Activated CD8-positive, alpha-beta memory T cell treated with anti-CD3 and anti-CD28 coated beads for 48 hours (primary cell): Measurements from ENCODE around the gene TMEFF1.
"Not testable (repeated sequence)": the region's sequence is repeated elsewhere in the genome, so short reads cannot be mapped to it uniquely, and the experiment has no call there.

Source experiments
- DNase-seq, 3 experiments: peaks; one replicate each; pipeline ENCODE4 v3.0.0-alpha.2; 2020; ENCODE audit warnings: low read depth in 2 of 3, low spot score in 2 of 3

Gene TMEFF1, protein sequence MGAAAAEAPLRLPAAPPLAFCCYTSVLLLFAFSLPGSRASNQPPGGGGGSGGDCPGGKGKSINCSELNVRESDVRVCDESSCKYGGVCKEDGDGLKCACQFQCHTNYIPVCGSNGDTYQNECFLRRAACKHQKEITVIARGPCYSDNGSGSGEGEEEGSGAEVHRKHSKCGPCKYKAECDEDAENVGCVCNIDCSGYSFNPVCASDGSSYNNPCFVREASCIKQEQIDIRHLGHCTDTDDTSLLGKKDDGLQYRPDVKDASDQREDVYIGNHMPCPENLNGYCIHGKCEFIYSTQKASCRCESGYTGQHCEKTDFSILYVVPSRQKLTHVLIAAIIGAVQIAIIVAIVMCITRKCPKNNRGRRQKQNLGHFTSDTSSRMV

DNA sequence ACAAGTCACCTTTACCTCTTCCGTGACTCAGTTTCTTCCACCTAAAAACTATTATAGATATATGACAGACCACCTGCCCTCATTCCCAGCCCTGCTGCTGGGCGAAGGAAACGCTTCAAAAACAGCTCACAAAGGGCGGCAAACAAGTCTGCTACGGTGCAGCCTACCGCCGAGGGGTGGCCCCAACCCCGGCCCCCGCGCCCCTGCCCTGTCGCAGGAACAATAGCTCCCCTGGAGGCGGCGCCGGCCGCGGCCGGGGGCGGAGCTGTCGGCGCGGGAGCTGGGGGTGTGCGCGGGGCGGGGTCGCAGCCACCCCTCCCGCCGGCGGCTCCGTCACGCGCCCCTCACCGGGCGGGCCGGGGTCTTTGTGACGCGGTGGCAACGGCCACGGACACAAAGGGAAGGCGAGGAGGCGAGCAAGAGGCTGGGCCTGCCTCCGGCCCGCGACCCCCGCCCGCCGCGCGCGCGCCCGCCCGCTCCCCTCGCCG lies at the start of gene TMEFF1:
Gene TMEFF1, plus strand, starts transcription at position 362 of the 488 bp plus-strand sequence. CDS start 396 bp downstream, outside the sequence.
- peak in 2 of 3 experiments; percentile 10 to 23 for DNase-seq

DNA sequence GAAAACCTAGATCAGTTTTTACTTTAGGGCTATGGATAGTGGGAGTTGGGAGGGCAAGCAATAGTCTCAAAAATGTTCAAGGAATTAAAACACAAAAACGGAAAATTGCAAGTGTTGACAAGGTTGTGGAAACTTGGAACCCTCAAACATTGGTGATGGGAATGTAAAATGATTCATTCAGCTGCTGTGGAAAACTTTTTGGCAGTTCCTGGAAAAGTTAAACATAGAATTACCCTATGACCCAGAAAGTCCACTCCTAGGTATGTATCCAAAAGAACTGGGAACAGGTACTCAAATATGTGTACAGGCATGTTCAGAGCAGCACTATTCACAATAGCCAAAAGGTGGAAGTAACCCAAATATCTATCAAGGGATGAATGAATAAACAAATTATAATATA lies 47.2 kb upstream of the TMEFF1 start:
- no peak for DNase-seq

DNA sequence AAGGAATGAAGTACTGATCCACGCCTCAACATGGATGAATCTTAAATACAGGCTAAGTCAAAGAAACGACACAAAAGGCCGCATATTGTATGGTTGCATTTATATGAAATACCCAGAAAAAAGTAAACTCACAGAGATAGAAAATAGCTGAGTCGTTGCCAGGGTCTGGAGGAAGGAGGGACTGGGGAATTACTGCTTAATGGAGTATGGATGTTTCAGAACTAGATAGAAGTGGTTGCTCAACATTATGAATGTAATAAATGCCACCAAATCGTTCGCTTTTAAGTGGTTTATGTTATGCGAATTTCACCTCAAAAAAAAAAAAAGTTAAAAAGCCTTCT lies 46.8 kb upstream of the TMEFF1 start:
- no peak for DNase-seq

DNA sequence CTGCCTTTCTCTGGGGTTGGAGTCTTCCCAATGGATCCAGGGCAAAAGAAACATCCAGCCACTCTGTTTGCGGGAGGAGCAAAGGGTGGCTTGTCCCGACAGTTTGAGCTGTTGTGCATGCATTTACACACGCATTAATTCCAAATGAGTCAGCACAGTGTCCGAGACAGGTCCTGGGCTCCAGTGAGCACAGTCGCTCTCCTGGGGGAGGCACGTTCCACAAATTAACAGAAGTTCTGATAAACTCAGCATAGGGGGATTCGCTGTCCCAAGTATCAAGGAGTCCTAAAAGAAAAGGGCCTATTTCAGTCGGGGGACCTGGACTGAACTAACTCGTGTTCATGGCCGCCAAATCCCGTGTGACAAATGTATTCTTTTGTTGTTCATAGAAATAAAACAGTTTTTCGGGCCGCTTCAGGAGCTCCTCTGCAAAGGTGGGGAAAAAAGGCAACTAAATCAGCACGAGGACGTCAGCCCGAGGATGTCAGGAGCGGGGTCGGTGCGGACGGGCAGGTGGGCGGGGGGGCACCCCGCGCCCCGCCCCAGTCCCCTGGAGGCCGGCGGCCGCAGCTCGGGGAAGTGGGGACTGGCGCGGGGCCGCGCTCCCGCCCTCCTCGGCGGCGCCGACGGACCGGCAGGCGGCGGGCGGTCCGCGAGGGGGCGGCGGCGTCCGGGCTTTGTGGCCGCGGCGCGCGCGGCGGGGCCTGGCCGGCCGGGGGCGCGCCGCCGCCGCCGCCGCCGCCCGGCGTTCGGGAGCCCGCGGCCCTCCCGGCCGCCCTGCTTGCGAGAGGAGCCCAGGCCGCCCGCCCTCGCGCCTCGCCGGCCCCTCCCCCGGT lies 46.2 kb upstream of the TMEFF1 start, which contains the start of gene MSANTD3:
Gene MSANTD3, plus strand, starts transcription at position 614 of the 836 bp plus-strand sequence. CDS start 14,796 bp downstream, outside the sequence.
- DNase-seq = peak; percentile 24 to 40 (median 28)

DNA sequence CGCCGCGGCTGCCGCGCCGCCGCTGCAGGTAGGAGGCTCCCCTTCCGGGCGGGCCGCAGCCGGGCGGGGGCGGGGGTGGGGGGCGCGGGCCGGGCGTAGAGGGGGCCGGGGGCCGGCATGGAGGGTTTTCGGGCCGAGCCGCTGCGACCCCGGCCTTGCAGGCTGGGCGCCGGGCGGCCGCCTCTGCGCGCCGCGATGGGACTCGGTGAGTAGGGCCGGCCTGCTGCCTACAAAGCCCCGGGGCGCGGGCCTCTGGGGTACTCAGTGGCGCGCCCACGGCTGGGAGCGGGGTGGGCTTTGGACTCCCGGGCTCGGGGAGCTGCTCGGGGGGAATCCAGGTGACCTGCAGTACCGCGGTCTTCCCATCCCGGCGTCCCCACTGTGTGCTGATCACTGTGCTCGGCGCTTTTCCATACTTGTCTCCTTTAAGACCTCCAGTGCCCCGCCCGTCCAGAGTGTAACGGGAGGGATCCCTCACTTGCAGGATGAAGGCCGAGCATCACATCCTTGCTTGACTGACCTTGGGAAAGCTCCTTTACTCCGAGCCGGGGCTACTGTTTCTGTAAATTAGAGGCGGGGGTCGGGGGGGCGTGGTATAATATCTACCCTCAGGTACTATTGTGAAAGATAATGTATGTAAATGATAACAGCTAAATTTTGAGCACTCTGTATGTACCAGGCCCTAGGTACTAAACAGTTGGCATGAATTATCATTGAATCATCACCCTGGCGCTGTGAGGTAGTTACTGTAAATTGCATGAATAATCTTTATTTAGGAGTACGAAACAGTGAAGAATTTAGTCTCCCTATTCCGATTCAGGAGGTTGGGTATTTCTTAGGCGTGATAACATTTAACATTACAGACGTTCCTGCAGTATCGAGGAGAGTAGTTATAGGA lies 45.3 kb upstream of the TMEFF1 start:
- DNase-seq = peak in 2 of 3 experiments; percentile 3 to 21

DNA sequence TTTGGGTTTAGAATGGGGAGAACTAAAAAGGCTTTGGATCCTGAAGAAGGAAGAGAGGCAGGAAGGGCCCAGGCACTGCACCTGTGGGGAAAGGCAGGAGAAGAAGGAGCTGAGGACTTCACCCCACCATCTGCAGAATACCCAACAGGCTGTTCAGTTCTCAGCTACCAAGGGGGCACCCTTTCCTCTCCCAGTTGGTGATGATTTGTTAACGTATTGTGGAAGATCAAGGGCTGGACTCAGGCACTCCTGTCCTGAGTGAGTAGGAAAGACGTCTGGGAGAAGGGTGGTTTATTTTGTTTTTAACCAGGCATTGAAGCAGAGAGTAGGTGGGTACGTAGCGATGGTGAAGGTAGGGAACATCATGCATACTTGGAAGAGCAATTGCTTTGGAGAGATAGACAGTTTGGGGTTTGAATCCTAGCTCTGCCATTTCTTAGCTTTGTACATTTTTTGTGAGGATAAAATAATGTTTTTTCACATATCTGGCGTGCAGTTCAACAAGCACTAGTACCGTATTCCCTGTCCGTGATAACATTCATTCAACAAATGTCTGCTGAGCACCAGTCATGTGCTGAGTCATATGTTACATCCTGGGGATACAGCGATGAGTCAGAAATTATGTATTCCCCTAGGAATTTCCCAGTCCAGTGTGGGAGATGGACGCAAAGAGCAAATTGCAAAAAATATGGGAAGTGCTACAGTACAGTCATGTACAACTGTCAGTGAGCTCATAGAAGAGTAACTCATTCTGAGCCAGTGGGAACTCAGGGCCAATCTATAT lies 43.9 kb upstream of the TMEFF1 start:
- DNase-seq = no peak

DNA sequence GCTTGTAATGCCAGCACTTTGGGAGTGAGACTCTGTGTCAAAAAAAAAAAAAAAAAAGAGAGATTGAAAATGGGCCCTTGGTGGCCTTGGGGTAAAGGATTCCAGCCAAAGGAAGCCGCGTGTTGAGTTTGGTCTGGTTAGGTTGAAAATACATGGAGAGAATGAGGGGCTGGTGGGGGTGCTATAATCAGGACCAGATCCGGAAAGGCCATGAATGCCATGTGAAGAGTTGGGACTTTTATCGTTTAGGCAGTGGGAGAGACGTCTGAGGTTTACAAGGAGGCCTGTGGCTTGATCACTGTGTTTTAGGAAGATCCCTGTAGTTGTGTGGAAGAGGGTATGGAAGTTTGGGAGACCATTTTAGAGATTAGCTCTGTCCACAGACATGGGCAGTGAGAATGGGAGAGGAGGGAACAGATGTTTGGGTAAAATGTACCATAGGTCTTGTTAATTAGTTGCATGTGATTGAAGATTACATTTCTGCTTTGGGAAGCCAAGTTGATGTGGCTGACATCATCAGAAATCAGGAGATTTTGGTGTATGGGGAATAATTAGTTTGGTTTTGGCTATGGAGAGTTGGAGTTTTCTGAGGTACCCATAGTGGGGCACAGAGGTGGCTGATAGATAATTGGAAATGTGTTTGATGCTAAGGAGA lies 42.5 kb upstream of the TMEFF1 start:
- DNase-seq = no peak

DNA sequence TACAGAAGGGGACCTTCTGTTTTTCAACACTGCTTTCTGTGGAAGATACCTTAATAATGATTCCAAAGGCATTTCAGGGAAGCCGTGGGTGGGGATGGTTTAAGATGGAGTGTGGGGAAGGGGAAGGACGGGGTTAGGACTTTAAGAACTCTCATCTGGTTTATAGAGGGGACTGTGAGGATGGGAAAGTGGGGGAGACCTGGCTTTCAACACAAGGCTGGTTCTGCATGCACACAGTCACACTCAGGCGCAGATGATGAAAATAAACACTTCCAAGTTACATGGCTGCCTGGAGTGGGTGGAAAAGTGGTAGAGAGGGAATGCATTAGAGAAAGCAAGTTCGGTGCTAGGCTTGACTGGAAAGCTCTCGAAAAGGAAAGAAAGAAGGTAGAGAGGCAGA lies 41.1 kb upstream of the TMEFF1 start:
- DNase-seq = no peak

DNA sequence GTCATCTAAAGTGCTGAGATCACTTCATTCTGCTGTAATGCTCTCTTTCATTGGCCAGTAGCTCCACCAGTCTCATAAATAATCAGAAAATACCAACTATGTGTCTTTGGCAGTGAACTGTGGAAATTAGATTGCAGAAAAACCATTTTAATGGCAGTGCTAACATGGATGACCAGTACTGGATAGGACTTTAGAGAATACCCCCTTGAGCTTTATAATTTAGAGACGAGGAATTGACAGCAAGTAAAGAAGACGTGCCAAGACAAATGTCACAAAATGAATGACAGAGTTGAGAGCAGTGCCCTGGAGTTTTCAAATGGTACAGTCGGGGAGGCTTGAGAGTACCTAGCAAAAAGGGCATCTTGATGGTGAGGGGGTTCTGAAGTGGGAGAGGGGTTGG lies 40.2 kb upstream of the TMEFF1 start:
- no peak for DNase-seq

DNA sequence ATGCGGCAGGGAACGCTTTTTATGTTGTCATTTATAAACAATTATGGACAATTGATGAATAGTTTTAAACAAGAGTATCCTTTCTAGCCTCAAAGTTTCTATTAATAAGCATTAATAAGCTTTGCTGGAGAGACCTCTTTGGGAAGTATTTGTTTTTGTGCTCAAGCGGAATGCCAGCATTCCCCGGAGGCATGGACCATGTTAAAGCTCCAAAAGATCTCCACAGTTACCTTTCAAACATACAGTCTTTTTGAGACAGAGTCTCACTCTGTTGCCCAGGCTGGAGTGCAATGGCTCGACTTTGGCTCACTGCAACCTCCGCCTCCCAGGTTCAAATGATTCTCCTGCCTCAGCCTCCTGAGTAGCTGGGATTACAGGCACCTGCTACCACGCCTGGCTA lies 36.4 kb upstream of the TMEFF1 start:
- DNase-seq = no peak

DNA sequence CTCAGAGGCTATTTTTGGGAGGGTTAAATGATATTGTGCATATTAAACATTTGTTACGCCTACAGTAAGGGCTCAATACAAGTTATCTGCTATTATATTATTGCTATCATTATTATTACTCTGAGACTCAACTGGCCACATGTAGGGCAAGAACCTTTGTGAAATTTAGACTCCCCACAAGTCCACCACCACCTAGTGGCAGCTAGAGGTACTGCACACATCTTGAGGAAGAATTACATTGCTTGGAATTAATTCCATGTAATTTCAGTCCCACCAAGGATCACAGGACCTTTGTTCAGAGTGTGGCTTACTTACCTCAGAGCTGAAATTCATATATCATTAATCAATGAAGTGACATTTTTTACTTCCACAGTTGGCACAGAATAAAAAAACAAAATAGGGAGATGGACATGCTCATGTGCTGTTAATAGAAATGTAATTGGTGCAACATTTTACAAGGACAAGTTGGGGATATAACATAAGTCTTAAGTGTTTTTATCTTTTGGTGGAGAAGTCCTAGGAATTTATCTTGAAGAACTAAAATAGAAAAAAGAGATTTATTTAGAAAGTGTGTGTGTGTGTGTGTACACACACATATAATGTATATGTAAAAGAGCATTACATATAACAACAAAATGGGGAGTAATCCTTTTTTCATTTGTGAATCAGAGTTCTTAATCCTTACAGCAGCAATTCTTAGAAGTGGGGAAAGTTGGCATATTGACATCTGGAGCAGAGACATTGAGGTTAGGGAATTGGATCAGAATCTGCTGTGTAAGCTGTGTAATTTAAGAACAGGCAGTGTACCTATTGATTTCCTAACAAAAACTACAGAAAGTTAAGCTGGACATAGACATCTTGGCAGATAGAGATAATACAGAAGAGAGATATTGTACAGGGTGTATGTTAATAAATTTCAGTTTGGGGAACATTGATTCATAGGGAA lies 34.8 kb upstream of the TMEFF1 start:
- DNase-seq = peak in 1 of 3 experiments; percentile 35

DNA sequence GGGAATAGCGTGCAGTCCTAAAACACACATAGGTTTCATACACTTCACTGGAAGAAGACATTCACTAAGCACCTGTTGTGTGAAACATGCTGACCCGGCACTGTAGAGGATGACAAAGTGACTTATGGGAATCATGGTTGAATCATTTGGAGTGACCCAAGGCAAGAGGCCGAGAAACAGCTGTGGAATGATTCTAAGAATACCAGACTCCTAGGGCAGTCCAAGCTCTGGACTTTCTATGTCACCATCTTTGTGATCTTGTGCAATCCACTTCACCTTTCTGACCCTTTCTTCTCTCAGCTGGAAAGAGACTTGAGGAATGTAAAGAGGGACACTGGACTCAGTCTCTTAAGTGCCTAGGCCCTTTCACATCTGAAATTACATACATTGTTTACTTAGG lies 32.9 kb upstream of the TMEFF1 start:
- no peak for DNase-seq

DNA sequence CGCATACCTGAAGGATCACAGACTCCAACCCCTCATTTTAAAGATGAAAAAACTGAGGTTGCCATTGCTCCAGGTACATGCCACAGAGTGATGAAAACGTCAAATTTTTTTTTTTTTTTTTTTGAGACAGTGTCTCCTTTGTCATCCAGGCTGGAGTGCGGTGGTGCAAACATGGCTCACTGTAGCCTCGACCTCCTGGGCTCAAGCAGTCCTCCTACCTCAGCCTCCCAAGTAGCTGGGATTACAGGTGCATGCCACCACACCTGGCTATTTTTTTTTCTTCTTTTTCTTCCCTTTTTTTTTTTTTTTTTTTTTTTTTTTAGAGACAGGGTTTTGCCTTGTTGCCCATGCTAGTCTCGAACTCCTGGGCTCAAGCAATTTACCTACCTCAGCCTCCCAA lies 32.5 kb upstream of the TMEFF1 start:
- not testable (repeated sequence) for DNase-seq

DNA sequence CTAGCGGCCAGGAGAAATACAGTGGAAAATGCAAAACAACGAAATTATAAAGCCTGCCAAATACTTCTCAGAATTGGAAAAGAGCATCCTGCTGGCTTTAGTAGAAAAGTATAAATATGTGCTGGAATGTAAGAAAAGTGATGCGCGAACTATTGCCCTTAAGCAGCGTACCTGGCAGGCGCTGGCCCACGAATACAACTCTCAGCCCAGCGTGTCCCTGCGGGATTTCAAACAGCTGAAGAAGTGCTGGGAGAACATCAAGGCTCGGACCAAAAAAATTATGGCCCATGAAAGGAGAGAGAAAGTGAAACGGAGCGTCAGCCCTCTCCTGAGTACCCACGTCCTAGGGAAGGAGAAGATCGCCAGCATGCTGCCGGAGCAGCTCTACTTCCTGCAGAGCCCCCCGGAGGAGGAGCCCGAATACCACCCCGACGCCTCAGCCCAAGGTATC lies 31.0 kb upstream of the TMEFF1 start:
- DNase-seq = no peak

DNA sequence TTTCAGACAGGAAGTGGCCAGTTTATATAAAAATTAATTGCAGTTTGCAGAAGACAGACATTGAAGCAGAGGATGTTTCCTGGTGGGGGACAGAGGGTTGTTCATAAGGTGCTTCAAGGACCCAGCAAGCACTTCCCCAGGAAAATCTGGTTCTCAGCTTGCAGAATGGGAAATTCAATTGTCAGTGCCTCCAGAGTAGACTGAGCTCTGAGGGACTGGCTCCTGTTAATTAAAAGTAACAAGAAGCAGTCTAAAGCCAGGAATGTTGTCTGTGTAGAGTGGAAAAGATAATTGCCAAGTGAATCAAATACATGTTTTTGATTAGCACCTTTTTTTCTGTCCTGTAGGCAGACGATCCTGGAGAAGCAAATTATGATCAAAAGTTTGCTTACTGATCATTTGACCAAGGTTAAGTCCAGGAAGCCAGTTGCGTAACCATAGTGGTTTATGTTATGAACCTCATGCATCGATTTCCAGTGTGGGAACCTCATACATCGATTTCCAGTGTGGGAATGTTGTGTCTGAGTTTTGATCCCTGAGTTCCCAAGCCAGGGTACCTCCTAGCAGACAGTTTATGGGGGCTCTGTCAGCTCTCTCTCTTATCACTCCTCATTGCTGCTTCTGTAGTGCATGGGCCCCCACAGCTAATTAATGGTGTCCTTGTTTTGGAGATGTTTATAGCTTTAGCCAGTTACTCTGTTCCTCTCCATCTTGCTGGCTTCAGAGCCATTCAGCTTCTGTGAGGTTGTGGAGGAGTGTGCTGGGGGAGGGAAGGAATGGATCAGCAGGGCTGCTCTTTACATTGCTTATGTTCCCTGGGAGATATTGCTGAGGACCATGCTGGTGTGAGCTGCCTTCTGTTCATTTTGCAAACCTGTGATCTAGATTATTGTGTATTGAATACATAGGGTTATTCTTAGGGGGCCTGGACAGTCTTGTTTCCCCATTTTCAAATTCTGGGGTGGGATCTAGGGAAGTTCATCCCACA lies 28.9 kb upstream of the TMEFF1 start:
- no peak for DNase-seq

DNA sequence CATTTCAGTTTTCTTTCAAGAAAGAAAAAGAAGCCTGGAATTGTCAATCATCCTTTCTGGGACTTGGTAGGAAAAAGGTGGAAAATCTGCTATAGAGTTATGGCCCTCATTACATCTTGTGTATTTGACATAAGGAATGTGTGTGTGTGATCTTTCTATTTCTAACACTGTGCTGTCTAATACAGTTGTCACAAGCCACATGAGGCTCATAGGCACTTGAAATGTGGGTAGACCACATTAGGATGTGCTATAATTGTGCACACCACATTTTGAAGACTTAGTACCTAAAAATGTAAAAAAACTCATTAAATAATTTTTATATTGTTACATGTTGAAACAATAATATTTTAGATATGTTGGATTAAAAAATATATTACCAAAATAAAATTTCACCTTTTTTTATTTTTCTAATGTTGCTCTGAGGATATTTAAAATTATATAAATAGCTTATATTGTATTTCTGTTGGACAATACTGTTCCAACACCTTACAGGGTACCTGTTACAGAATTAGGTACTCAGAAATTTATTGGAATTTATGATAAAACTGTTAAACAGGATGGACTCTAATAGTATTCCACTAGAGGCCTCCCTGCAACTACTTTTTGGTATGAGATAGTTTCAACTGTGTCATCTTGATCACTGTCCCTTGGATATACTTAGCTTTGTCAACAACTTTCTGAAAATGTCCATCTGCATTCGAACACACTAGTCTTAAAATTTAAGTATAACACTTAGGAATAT lies 27.6 kb upstream of the TMEFF1 start:
- no peak for DNase-seq
